Right cardiac atrium (tissue), 5 donors: ENCODE data around the gene BHLHA9. TPM values are rescaled to one million over a fixed set of nuclear protein-coding genes. Genes with fewer than 3 reads are reported as not detected.
A peak's percentile ranks its signal among the peaks of the same experiment; 100 is the strongest.
"Not testable (repeated sequence)": the region's sequence is repeated elsewhere in the genome, so short reads cannot be mapped to it uniquely, and the experiment has no call there.

ENCODE experiments used
- ATAC-seq, 2 donors: fragments of 200-7000 bp; cut with Tn5 transposase; one replicate each; pipeline versions ENCODE4 v1.8.0 to v1.9.1; 2020; ENCODE audit warnings: moderate library complexity in 2 of 2, mild to moderate bottlenecking in 1 of 2
- DNase-seq, 3 donors: peaks; one replicate each; pipeline ENCODE4 v3.0.0-alpha.2; 2020
- H3K27ac ChIP-seq: one replicate; pipeline ENCODE4 v1.5.1; 2013; ENCODE audit warnings: mild to moderate bottlenecking, low read length, control low read depth, moderate library complexity
- H3K27me3 ChIP-seq: one replicate; pipeline ENCODE4 v1.6.1; 2013; ENCODE audit not compliant: control insufficient read depth, insufficient read depth
- H3K4me1 ChIP-seq: one replicate; pipeline ENCODE4 v1.6.1; 2013; ENCODE audit warnings: low read length; ENCODE audit not compliant: control insufficient read depth, insufficient read depth
- H3K4me3 ChIP-seq: one replicate; pipeline ENCODE4 v1.5.1; 2013; ENCODE audit warnings: low read length, control low read depth
- H3K9me3 ChIP-seq: one replicate; pipeline ENCODE4 v1.6.1; 2013; ENCODE audit warnings: low read length; ENCODE audit not compliant: control insufficient read depth
- WGBS: extraction: QIAGEN DNeasy Blood & Tissue Kit; methylation state at CpG from one replicate; pipeline ENCODE4 v1.1.7; 2013; 5-methylcytosine and 5-hydroxymethylcytosine counted together
- intact Hi-C, 4 donors: fragments of 100-400 bp; cut with DNase I; formaldehyde crosslinking; loops; one replicate each; pipeline versions ENCODE4 v1.11.0 to v1.14.0; 2022 to 2023
- polyA plus RNA-seq: library from polyadenylated mRNA; stranded (reverse); fragments of 200-250 nt; gene quantifications from one replicate; pipeline ENCODE4 v1.2.3, GENCODE V29; 2013
- total RNA-seq, 4 donors: library from RNA; stranded (reverse); fragmentation: NEBNext Ultra II Directional; extraction: Animal tissue kit (Norgen Biotek cat#: 25700); gene quantifications; one replicate each; pipeline ENCODE4 v1.2.1, GENCODE V29; 2021
- donor health status: healthy with polysubstance abuse.
- donor health status: DM: no; HTN: yes; CAD: no.
- donor health status: DM: no; HTN: no; CAD: no.
- donor health status: DM: no; HTN: yes; CAD: no; lungs with severe emphysema.
- donor health status: DM: yes; HTN: yes; CAD: no.

BHLHA9 gene
- total and polyA plus RNA-seq, 5 donors: not detected

- Histone ChIP-seq H3K27ac (no peak overlapping the region), H3K27me3 (no peaks in the 10 kb centered on the region), H3K4me1 (no peaks in the 10 kb centered on the region), H3K4me3 (peak overlapping the region; percentile 53), H3K9me3 (no peaks in the 10 kb centered on the region)
- 14% methylated on average over 51 of the region's 51 CpGs for WGBS
- intact Hi-C loops: no loop called here
- DNase-seq (no peak), ATAC-seq (no peak)
Observed at GRCh38 chr17:1229900-1230501, 40.2 kb upstream of the BHLHA9 start.

GRCh38 chr17:1231456-1231855, 38.8 kb upstream of the BHLHA9 start:
- H3K27ac ChIP-seq: no peak overlapping the region
- WGBS: 58% methylated on average over 12 of the region's 12 CpGs
- intact Hi-C loops: no loop called here
- no peaks in the 10 kb centered on the region for H3K27me3 ChIP-seq
- no peaks in the 10 kb centered on the region for H3K9me3 ChIP-seq
- ATAC-seq: peak; percentile 64 to 66
- DNase-seq: peak; percentile 59 to 82 (median 82)
- H3K4me1 ChIP-seq: no peaks in the 10 kb centered on the region
- H3K4me3 ChIP-seq: no peak overlapping the region

GRCh38 chr17:1232331-1232730, 37.9 kb upstream of the BHLHA9 start:
- Histone ChIP-seq H3K4me1 (no peaks in the 10 kb centered on the region), H3K9me3 (no peaks in the 10 kb centered on the region), H3K27me3 (no peaks in the 10 kb centered on the region), H3K27ac (no peak overlapping the region), H3K4me3 (no peak overlapping the region)
- ATAC-seq (no peak), DNase-seq (no peak)
- intact Hi-C loops: no loop called here
- WGBS: 87% methylated on average over 8 of the region's 8 CpGs

- no peaks in the 10 kb centered on the region for H3K4me1 ChIP-seq
- H3K27me3 ChIP-seq: no peaks in the 10 kb centered on the region
- intact Hi-C loops: no loop called here
- no peak overlapping the region for H3K27ac ChIP-seq
- no peak for DNase-seq
- no peak overlapping the region for H3K4me3 ChIP-seq
- 71% methylated on average over 11 of the region's 11 CpGs for whole genome bisulfite sequencing
- no peaks in the 10 kb centered on the region for H3K9me3 ChIP-seq
- no peak for ATAC-seq
Observed at GRCh38 chr17:1232786-1233185, 37.5 kb upstream of the BHLHA9 start.

- Histone ChIP-seq H3K4me1 (no peaks in the 10 kb centered on the region), H3K27ac (peak overlapping the region; percentile 26), H3K9me3 (no peaks in the 10 kb centered on the region), H3K27me3 (no peaks in the 10 kb centered on the region), H3K4me3 (no peak overlapping the region)
- intact Hi-C loops: no loop called here
- WGBS: 66% methylated on average over 4 of the region's 4 CpGs
- DNase-seq (no peak), ATAC-seq (peak in 1 of 2 donors; percentile 36)
Observed at GRCh38 chr17:1234455-1234854, 35.8 kb upstream of the BHLHA9 start.

GRCh38 chr17:1237471-1237870, 32.8 kb upstream of the BHLHA9 start:
- intact Hi-C loops: no loop called here
- H3K4me1 ChIP-seq: no peaks in the 10 kb centered on the region
- no peak overlapping the region for H3K27ac ChIP-seq
- H3K9me3 ChIP-seq: no peaks in the 10 kb centered on the region
- DNase-seq: no peak
- H3K4me3 ChIP-seq: no peak overlapping the region
- no peaks in the 10 kb centered on the region for H3K27me3 ChIP-seq
- 95% methylated on average over 6 of the region's 6 CpGs for WGBS
- ATAC-seq: no peak

GRCh38 chr17:1239210-1239609, 31.0 kb upstream of the BHLHA9 start:
- intact Hi-C loops: no loop called here
- no peaks in the 10 kb centered on the region for H3K9me3 ChIP-seq
- WGBS: 67% methylated on average over 11 of the region's 11 CpGs
- DNase-seq (no peak), ATAC-seq (no peak)
- no peaks in the 10 kb centered on the region for H3K27me3 ChIP-seq
- H3K4me3 ChIP-seq: no peak overlapping the region
- H3K4me1 ChIP-seq: no peaks in the 10 kb centered on the region
- no peak overlapping the region for H3K27ac ChIP-seq

- ATAC-seq, intact Hi-C loops, H3K4me1 ChIP-seq, H3K9me3 ChIP-seq, DNase-seq, H3K4me3 ChIP-seq, H3K27me3 ChIP-seq, H3K27ac ChIP-seq: not testable (repeated sequence)
- WGBS: 80% methylated on average over 11 of the region's 11 CpGs
Observed at GRCh38 chr17:1240426-1240825, 29.8 kb upstream of the BHLHA9 start.

GRCh38 chr17:1241929-1242328, 28.3 kb upstream of the BHLHA9 start:
- intact Hi-C loops: no loop called here
- Histone ChIP-seq H3K27me3 (no peaks in the 10 kb centered on the region), H3K9me3 (no peaks in the 10 kb centered on the region), H3K4me3 (no peak overlapping the region), H3K27ac (no peak overlapping the region), H3K4me1 (no peaks in the 10 kb centered on the region)
- DNase-seq (peak in 1 of 3 donors; percentile 14), ATAC-seq (no peak)
- WGBS: 42% methylated on average over 9 of the region's 9 CpGs

- intact Hi-C loops: no loop called here
- WGBS: 63% methylated on average over 9 of the region's 9 CpGs
- Histone ChIP-seq H3K27me3 (no peaks in the 10 kb centered on the region), H3K9me3 (no peaks in the 10 kb centered on the region), H3K4me3 (no peak overlapping the region), H3K4me1 (no peaks in the 10 kb centered on the region), H3K27ac (no peak overlapping the region)
- ATAC-seq (no peak), DNase-seq (no peak)
Observed at GRCh38 chr17:1244606-1245012, 25.6 kb upstream of the BHLHA9 start.

- H3K27me3 ChIP-seq: no peaks in the 10 kb centered on the region
- H3K9me3 ChIP-seq: no peaks in the 10 kb centered on the region
- peak; percentile 61 to 76 (median 63) for DNase-seq
- 52% methylated on average over 16 of the region's 16 CpGs for WGBS
- intact Hi-C loops: no loop called here
- no peak overlapping the region for H3K27ac ChIP-seq
- H3K4me3 ChIP-seq: no peak overlapping the region
- ATAC-seq: peak in 1 of 2 donors; percentile 23
- peaks cover 3% of the 10 kb centered on the region for H3K4me1 ChIP-seq
Observed at GRCh38 chr17:1251866-1252608, 18.2 kb upstream of the BHLHA9 start.
